Measurements from ENCODE around the gene SNRPB.

- TF ChIP-seq CTCF (IDR thresholded peaks at IDR 0.05) (no peak), MXD4 (CRISPR knock-in tag; IDR thresholded peaks at IDR 0.05; ENCODE audit: borderline replicate concordance) (no peak), MAX (CRISPR knock-in tag; IDR thresholded peaks at IDR 0.05) (no peak), ARID4B (CRISPR knock-in tag; IDR thresholded peaks at IDR 0.05; ENCODE audit: borderline replicate concordance) (no peak), CREM (CRISPR knock-in tag; IDR thresholded peaks at IDR 0.05) (no peak), IRF1 (CRISPR knock-in tag; IDR thresholded peaks at IDR 0.05) (no peak)
These were observed 49.3 kb downstream of the SNRPB start for GRCh38 chr20:2421247-2421646.
